Stimulated activated CD4-positive, alpha-beta T cell treated with anti-CD3 and anti-CD28 coated beads, Interleukin-1b, Interleukin-23, amount 100 ng/mL, for 1 hour (primary cell): Measurements from ENCODE around the gene FAM98C.
"Not testable (repeated sequence)": the region's sequence is repeated elsewhere in the genome, so short reads cannot be mapped to it uniquely, and the experiment has no call there.

Experiments used
- DNase-seq, 2 donors: peaks; one replicate each; pipeline ENCODE4 v3.0.0-alpha.2; 2020; ENCODE audit warnings: low read depth in 2 of 2

Gene FAM98C

GRCh38 chr19:38395381-38396114 lies 7.3 kb upstream of the FAM98C start:
- no peak for DNase-seq

GRCh38 chr19:38399081-38399480 lies 3.8 kb upstream of the FAM98C start:
- no peak for DNase-seq

- no peak for DNase-seq
Observed at GRCh38 chr19:38399537-38399936, 3.4 kb upstream of the FAM98C start.

GRCh38 chr19:38400361-38400760 lies 2.5 kb upstream of the FAM98C start:
- no peak for DNase-seq

GRCh38 chr19:38401148-38401547 lies 1.7 kb upstream of the FAM98C start:
- DNase-seq = no peak

- no peak for DNase-seq
Observed at GRCh38 chr19:38402623-38402966, 298 bp upstream of the FAM98C start.

GRCh38 chr19:38404858-38405257 lies 2.0 kb downstream of the FAM98C start:
- DNase-seq = no peak

GRCh38 chr19:38405276-38405675 lies 2.4 kb downstream of the FAM98C start:
- DNase-seq = no peak

GRCh38 chr19:38409631-38410133 lies 6.8 kb downstream of the FAM98C start:
- DNase-seq = no peak

- not testable (repeated sequence) for DNase-seq
Observed at GRCh38 chr19:38410407-38410806, 7.5 kb downstream of the FAM98C start.

GRCh38 chr19:38411041-38411712 lies 8.3 kb downstream of the FAM98C start:
- no peak for DNase-seq

GRCh38 chr19:38411898-38412297 lies 9.0 kb downstream of the FAM98C start:
- DNase-seq = not testable (repeated sequence)

GRCh38 chr19:38412491-38412890 lies 9.6 kb downstream of the FAM98C start:
- DNase-seq = no peak

GRCh38 chr19:38412961-38413360 lies 10.1 kb downstream of the FAM98C start:
- DNase-seq = no peak

GRCh38 chr19:38413416-38413815 lies 10.5 kb downstream of the FAM98C start:
- DNase-seq = no peak

GRCh38 chr19:38417146-38417543 lies 14.3 kb downstream of the FAM98C start:
- DNase-seq = no peak

GRCh38 chr19:38417544-38418506 lies 14.9 kb downstream of the FAM98C start:
- DNase-seq = no peak

- no peak for DNase-seq
Observed at GRCh38 chr19:38420935-38421334, 18.0 kb downstream of the FAM98C start.

GRCh38 chr19:38421856-38422255 lies 19.0 kb downstream of the FAM98C start:
- DNase-seq = no peak

GRCh38 chr19:38422438-38422837 lies 19.5 kb downstream of the FAM98C start:
- no peak for DNase-seq

- no peak for DNase-seq
Observed at GRCh38 chr19:38424272-38424671, 21.4 kb downstream of the FAM98C start.

- no peak for DNase-seq
Observed at GRCh38 chr19:38425222-38425809, 22.4 kb downstream of the FAM98C start.
